LNCAP (cell line): ENCODE data around the gene SORT1.

Source experiments
- TF ChIP-seq, protein P1 (sequence below): fragments of 450-650 bp; IDR thresholded peaks from 2 replicates; pipeline ENCODE4 v1.5.1; 2017; ENCODE audit warnings: mild to moderate bottlenecking

The SORT1 gene

GRCh38 chr1:109265741-109266330 is 131.9 kb downstream of the SORT1 start:
- TF ChIP-seq, protein P1, sequence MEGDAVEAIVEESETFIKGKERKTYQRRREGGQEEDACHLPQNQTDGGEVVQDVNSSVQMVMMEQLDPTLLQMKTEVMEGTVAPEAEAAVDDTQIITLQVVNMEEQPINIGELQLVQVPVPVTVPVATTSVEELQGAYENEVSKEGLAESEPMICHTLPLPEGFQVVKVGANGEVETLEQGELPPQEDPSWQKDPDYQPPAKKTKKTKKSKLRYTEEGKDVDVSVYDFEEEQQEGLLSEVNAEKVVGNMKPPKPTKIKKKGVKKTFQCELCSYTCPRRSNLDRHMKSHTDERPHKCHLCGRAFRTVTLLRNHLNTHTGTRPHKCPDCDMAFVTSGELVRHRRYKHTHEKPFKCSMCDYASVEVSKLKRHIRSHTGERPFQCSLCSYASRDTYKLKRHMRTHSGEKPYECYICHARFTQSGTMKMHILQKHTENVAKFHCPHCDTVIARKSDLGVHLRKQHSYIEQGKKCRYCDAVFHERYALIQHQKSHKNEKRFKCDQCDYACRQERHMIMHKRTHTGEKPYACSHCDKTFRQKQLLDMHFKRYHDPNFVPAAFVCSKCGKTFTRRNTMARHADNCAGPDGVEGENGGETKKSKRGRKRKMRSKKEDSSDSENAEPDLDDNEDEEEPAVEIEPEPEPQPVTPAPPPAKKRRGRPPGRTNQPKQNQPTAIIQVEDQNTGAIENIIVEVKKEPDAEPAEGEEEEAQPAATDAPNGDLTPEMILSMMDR, result no peak

DNA sequence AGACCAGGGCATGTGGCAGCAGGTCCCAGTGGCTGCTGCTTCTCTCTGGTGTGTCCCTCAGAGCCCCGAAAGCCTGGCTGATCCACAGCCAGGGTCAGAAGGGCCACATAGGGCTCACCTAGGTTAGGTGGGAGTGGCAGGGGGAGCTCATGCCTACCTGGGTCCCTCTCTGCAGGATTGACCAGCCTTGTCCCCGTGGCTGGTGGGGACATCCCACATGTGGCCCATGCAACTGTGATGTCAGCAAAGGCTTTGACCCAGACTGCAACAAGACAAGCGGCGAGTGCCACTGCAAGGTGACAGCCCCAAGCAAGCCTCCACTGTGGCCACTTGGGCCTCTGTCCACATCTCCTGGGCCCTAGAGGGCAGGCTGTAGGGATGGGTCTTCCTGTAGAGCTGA is 132.7 kb downstream of the SORT1 start:
- TF ChIP-seq, protein P1, result no peak

DNA sequence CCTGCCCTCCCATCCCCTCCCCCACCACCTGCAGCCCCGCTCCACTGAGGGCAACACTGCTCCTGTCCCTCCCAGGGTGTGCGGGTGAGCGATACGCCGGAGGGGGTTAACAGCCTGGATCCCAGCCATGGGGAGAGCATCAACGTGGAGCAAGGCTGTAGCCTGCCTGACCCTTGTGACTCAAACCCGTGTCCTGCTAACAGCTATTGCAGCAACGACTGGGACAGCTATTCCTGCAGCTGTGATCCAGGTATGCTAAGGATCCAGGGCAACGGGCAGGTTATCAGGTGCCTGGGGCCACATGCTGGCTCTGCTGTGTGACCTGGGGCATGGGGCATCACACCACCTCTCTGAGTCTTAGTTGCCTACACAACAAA is 133.4 kb downstream of the SORT1 start:
- TF ChIP-seq, protein P1, result no peak

DNA sequence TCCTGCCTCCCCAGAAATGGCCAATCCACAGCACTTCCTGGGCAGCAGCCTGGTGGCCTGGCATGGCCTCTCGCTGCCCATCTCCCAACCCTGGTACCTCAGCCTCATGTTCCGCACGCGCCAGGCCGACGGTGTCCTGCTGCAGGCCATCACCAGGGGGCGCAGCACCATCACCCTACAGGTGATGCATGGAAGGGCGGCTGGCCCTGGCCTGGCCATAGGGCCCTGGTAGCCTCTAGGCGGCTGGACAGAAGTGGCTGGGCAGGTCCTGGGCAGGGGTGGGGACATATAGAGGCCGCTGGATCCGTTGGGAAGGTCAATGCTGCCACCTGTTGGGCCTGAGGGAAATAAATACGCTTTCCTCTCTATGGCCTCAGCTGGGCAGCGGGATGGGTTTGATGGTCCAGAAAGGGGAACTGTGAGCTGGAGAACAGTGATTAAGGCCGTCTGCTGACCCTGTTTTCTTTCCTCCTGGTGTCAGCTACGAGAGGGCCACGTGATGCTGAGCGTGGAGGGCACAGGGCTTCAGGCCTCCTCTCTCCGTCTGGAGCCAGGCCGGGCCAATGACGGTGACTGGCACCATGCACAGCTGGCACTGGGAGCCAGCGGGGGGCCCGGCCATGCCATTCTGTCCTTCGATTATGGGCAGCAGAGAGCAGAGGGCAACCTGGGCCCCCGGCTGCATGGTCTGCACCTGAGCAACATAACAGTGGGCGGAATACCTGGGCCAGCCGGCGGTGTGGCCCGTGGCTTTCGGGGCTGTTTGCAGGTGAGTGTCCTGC is 133.9 kb downstream of the SORT1 start:
- TF ChIP-seq, protein P1, result peak; percentile 100

- TF ChIP-seq, protein P1, result no peak
Measured at GRCh38 chr1:109263234-109263596, 134.5 kb downstream of the SORT1 start.

DNA sequence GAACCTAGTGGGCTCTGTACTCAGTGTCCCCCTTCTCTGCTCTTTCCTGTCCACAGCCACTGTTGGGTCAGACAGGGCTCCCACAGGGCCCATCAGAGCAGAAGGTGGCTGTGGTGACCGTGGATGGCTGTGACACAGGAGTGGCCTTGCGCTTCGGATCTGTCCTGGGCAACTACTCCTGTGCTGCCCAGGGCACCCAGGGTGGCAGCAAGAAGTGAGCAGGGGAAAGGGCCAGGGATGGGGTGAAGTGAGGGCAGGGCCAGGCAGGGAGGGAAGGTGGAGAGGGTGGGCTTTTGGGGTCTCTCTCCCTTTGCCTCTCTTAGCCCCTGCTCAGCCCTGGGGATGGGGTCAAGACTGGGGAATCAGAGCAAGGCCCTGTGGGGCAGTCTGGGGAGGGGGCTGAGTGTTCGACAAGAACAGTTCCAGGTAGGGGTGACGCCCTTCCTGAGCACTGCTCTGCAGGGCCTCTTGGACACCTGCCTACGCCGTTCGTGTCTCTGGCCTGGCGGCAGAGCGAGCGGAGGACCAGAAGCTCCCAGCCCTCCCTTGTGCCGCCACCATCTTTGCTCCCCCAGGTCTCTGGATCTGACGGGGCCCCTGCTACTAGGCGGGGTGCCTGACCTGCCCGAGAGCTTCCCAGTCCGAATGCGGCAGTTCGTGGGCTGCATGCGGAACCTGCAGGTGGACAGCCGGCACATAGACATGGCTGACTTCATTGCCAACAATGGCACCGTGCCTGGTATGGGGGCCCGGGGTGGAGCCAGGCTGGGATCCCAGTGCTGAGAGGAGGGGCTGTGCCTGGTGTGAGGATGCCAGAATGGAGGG is 135.3 kb downstream of the SORT1 start:
- TF ChIP-seq, protein P1, result no peak

GRCh38 chr1:109261578-109261977 is 136.1 kb downstream of the SORT1 start:
- TF ChIP-seq, protein P1, result no peak
